NOMO-1 treated with dmso at 0.1 percent for 144 hours (cell line): Measurements from ENCODE around the gene PCDH19.

Source experiments
- DNase-seq: peaks from one replicate; lab custom pipeline; 2025; ENCODE audit not compliant: unreplicated experiment; lab: John Stamatoyannopoulos, UW

PCDH19 gene

DNA sequence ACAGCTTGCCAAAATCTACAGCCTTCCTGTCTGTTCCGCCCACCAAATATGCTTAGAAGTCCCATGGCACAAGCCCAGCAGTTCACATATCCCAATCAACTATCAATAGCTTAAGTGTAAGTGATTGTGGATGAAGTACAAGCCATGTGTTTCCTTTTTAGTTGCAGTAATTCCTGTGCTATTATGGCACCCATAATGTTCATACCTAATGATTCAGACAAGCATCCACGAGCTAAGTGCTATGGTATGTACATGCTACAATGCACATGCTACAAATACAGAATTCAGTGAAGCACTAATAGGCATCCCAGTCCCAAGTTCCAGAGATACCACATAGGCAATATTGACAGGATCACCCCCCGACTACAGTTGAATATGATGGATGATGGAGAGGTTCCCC lies 94.5 kb downstream of the PCDH19 start:
- DNase-seq: no peak

DNA sequence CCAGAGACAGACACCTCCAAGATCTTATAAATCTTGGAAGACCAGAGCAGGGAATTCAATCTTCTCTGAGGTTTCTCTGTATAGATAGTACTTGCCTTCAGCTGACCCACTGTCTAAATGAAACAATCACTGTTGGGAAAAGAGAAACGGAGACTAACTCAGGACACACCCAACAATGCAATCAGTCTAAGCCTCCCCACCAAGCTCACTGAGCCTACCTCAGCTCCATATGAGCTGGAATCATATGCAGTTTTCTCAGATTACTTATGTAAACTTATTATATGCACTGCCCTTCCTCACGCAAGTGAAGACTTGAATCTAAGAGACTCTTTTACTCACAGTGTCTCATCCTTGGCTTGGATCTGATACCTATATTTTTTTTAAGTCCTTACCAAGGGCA lies 110.5 kb downstream of the PCDH19 start:
- DNase-seq: no peak

DNA sequence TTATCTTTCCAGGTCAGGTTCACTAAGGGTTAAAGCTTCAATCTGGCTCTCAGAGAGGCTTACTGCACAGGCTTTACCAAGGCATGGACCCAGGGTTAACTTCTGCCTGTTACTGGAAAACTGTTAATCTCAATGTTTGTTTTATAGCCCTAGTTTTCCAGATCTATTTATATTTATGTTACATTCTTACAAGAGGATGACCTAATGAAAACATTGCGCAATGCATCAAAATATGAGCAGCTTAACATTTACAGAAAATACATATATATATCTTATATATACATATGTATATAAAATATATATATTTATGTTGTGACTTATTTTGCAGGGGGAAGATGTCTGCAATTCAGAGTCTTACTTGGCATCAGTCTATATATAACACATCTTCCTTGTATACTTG lies 112.3 kb downstream of the PCDH19 start:
- no peak for DNase-seq

GRCh38 chrX:100296183-100296753 lies 113.8 kb downstream of the PCDH19 start:
- no peak for DNase-seq

GRCh38 chrX:100294965-100295364 lies 115.1 kb downstream of the PCDH19 start:
- DNase-seq: no peak

DNA sequence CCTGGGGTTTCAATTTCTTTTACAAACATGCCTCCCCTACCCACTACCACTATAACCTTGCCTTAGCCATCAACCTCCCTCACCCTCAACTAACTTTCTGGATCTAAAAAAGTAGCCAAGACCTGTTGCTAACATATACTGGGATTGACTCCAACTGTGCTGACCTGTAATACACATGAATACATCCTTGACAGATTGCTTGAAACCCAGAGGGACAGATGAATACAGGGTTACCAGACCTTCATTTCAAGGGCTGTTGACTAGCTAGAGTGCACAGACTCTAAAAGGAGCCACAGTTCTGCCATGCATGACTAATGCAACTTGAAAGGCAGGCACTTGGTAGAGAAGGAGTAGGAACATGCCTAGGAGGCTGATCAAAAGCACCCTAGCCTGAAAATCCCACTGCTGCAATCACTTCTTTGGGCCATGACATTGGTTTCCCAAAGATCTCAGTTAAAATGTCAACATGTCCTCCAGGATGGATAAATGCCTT lies 121.0 kb downstream of the PCDH19 start:
- DNase-seq: no peak

DNA sequence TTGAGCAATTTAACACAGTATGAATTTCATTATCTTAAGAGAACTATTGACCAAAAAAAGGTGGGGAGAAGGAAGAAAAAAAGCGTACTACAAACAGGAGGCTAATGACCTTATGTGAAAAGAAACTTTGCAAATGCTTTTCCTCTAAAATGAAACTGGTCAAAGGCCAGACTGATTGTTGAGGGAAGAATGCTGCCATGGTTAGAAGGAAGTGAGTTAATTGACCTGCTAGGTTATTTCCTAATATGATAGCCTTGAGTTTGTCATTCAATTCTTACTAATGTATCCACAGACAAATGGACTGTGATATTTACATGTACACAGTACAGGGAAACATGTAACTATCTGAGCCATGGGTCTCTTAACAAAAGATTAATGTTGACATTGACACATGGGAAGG lies 132.8 kb downstream of the PCDH19 start:
- DNase-seq: no peak

DNA sequence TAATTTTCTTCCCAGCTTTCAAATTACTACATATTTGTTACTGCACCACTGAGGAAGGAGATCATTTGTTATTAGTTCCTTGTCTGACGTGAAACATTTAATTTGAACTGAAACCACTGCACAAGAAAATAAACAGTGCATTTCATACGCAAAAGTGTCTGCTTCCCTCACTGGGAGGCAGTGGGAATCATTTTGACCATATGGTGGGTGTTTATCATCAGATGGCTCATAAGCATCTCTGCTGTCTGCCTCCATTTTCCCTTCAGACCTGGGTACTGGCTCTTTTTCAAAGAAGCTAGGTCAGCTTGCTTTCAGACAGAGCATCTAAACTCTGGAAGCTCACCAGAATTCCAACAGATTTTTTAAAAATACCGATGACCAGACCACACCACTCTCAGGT lies 135.2 kb downstream of the PCDH19 start:
- DNase-seq: no peak

DNA sequence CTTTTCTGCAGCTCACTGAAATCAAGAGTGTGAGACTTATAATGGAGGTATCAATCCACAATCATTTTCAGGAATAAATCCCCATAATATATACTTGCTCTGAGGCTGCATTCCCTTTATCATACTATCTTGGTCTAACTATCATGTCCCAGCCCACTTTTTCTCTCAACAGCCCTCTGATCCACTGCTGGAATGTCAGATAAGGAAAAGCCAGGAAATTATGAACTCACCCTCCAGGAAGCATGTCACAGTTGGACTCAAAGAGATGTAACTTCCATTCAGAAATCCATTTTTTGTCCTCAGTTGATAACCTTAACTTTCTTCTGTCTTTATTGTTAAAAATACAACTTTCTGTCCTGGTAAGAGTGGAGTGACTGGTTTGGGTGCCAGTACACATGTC lies 144.9 kb downstream of the PCDH19 start:
- no peak for DNase-seq

DNA sequence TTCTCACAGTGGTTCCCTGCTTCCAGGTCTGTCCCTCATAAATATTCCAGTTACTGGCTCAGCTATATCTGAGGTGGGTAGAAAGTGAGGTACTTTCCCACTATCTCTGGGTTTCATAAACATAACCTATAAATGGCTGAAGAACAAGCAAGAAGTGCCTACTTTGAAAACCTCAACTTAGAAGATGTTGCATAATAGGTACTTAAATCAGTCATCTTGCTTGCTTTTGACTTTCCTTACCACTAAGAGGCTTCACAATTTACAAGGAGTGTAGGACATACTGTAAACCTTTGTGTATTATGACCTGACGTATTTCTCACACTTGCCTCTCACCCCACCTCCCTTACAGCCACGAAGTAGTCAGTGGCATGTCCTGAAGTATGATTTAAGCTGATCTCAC lies 145.9 kb downstream of the PCDH19 start:
- DNase-seq: no peak

DNA sequence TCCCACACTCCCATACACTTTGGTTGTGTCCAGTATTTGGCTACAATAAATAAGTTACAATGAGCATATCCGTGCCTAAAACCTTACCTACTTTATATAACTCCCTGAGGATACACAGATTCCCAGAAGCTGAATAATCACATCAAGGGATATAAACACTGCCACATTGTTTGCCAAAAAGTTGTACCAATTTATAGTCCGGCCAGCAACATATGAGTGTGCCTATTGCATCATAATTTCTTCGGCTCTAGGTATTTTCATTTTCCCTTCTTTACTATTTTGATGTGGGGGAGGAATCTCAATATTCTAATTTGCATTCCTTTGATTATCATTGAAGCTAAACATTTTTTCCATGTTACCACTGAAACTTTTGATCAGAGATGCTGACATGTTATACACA lies 146.4 kb downstream of the PCDH19 start:
- DNase-seq: no peak

DNA sequence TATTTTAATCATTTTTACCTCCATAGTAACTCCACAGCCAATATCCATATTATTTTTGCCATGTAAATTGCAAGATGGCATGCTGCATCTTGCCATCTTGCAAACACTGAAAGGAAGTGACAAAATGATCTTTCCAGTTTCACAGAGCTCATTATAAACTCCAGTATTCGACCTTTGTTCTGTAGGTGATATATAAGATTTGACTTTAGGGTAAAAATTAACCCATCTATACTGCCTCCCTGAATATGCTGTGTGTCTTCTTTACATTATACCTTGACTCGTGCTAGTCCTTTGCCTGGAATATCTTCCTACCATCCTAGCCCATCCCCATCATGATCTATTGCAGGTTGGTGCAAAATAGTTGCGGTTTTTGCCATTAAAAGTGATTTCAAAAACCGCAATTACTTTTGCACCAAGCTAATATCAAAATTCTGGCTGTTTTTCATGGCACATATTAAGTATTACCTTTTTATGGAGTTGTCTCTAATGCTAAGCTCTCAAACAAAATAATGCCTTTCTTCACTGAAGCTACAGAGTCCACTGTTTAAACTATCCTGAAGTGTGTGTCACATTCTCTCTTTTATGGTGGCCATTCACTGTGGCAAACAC lies 161.1 kb downstream of the PCDH19 start:
- DNase-seq: no peak

- no peak for DNase-seq
Measured at GRCh38 chrX:100247826-100248225, 162.2 kb downstream of the PCDH19 start.

GRCh38 chrX:100244681-100245080 lies 165.4 kb downstream of the PCDH19 start:
- DNase-seq: no peak
